ENCODE results near the gene KCNN4.
"Not testable (repeated sequence)": the region's sequence is repeated elsewhere in the genome, so short reads cannot be mapped to it uniquely, and the experiment has no call there.

The KCNN4 gene

GRCh38 chr19:43780706-43781525 lies at the start of gene KCNN4:
Gene KCNN4 (minus strand): TSS chr19:43780973. CDS start chr19:43780861, 112 bp downstream.
- DNase-seq (ENCODE audit: low read depth in 3 of 3): peak in 2 of 3 experiments; percentile 58 to 79

DNA sequence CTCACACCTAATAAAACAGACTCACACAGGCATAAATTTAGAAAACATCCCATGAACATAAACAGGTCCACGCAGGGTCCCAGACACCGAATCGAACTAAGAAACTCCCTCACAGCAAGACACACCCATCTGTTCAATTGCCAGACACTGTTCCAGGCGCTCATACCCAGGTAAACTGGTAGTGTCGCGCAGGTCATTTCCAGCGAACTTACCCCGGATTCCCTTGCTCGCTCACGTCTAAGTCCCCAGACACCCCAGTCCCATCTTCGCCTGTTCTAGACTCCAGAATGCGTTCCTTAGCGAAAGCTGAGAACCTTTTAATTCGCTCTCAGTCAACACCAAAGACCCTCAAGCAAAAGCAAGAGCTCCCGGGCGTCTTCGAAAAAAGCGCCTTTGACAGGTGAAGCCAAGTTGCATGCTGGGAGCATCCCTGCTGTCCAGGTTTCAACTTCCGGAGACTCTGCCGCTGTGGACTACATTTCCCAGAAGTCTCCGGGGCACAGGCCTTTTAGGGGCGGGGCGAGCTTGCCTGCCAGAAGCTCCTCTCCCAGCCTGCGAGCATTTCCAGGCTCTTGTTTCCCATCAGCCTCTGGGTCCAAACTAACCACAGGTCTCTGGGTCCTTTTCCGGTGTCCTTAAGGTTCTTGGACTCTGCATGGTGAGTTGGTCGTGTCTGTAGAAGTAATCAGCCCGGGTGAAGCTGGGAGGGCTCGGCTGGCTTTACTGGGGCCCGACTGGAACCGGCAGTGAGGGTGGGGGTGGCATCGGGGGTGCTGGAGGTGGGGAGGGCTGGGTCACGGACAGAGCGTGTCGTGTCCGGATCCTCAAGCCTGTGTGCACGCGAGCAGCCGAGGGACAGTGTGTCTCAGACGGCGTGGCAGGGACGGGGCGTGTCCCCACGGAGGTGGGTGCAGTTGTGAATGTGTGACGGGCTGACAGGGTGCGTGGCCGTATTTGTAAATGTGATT lies 46.3 kb upstream of the KCNN4 start, which contains the start of gene ZNF283:
Gene ZNF283, plus strand, starts transcription at position 535 of the 968 bp plus-strand sequence. CDS start 6,184 bp downstream, outside the sequence.
- DNase-seq (ENCODE audit: low read depth in 3 of 3): peak; percentile 71 to 84 (median 76)

- DNase-seq (ENCODE audit: low read depth in 3 of 3): not testable (repeated sequence)
These were observed 43.8 kb upstream of the KCNN4 start for GRCh38 chr19:43824572-43824971.

DNA sequence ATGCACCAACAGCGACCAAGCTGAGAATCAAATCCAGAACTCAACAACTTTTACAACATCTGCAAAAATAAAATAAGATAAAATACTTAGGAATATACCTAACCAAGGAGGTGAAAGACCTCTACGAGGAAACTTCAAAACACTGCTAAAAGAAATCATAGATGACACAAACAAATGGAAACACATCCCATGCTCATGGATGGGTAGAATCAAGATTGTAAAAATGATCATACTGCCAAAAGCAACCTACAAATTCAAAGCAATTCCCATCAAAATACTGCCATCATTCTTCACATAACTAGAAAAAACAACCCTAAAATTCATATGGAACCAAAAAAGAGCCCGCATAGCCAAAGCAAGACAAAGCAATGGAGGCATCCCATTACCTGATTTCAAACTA lies 43.1 kb upstream of the KCNN4 start:
- DNase-seq (ENCODE audit: low read depth in 3 of 3): not testable (repeated sequence)

- no peak for DNase-seq (ENCODE audit: low read depth in 3 of 3)
These were observed 40.1 kb upstream of the KCNN4 start for GRCh38 chr19:43820884-43821215.

DNA sequence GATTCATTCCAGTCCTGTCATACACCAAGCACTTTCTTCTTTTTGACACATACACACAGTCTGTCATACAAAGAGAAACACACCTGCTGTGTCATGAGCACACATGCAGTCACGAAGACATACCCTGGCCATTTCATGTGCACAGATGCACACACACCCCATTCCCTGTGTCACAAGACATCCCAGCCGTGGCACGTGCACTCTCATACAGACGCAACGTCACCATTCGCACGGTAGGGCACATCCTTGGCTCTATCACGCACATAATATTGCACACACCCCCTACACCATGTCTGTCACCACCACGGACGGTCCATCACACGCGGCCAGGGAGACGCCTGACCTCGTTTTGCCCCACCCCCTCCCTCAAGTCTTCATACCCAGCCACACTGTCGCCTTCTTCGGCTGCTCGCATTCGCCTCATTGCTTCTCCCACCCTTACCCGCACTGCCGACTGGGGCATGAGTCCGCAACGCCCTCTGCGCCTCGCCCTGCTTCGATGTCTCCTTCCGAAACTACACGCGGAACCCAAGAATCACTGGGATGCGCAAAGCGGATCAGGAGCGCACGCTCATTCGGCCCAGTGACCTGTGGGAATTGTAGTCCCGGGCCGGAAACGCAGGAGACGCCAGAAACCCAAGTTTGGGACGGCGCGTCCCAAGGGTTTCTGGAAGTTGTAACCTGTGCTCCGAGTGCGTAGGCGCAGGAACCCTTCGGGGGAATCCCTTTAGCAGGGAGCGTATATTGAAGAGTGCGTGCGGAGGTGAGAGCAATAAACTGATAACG lies 39.5 kb upstream of the KCNN4 start:
- peak in 1 of 3 experiments; percentile 39 for DNase-seq (ENCODE audit: low read depth in 3 of 3)

- no peak for DNase-seq (ENCODE audit: low read depth in 3 of 3)
These were observed 37.7 kb upstream of the KCNN4 start for GRCh38 chr19:43818500-43818899.

GRCh38 chr19:43817454-43817853 lies 36.7 kb upstream of the KCNN4 start:
- not testable (repeated sequence) for DNase-seq (ENCODE audit: low read depth in 3 of 3)

GRCh38 chr19:43814663-43815352 lies 34.0 kb upstream of the KCNN4 start:
- no peak for DNase-seq (ENCODE audit: low read depth in 3 of 3)

DNA sequence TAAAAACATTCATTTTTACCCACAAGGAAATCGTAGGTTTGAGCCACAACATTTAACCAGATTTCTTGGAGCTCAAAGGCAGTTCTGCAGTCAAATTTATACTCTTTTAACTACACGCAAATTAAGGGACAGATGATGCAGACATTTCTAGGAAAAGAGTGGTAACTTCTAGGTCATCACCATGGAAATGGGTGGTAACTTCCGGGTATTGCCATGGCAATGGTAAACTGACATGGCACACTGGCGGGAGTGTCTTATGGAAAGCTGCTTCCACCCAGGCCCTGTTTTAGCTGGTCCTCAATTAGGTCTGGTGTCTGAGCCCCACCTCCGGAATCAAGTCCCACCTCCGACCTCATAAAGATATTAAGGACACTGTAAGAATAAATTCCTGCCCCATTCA lies 31.9 kb upstream of the KCNN4 start:
- DNase-seq (ENCODE audit: low read depth in 3 of 3): no peak

GRCh38 chr19:43812259-43812658 lies 31.5 kb upstream of the KCNN4 start:
- DNase-seq (ENCODE audit: low read depth in 3 of 3): no peak

- DNase-seq (ENCODE audit: low read depth in 3 of 3): no peak
These were observed 31.1 kb upstream of the KCNN4 start for GRCh38 chr19:43811837-43812236.

DNA sequence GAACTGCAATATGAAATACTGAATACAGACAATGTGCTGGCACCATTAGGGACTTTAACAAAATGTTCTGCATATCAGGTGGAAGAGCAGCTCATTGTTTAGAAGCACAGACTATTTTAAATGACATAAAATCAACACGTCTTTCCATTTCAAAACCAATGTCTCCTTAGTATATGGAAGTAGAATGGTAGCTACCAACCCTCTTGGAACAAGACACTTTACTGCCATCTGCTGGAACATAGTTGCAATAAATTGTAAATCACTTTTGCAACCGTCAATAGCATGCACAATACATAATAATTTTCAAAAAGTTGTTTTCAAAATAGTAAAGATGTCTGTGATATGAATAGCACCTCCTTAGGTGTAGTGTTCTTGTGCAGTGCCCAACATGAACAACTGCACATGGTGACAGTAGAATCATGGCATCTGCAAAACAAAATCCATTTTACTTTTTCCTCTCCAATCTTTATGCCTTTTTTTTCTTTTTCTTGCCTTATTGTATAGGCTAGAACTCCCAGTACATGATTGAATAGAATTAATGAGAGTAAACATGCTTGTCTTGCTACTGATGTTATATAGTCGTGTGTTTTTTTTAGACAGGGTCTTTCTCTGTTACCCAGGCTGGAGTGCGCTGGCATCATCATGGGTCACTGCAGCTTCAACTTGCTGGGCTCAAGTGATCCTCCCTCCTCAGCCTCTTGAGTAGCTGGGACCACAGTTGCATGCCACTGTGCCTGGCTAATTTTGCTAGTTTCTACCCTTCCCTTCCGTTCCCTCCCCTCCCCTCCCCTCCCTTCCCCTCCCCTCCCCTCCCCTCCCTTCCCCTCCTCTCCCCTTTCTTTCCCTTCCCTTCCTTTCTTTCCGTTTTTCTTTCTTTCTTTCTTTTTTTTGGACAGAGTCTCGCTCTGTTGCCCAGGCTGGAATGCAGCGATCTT lies 29.3 kb upstream of the KCNN4 start:
- no peak for DNase-seq (ENCODE audit: low read depth in 3 of 3)

DNA sequence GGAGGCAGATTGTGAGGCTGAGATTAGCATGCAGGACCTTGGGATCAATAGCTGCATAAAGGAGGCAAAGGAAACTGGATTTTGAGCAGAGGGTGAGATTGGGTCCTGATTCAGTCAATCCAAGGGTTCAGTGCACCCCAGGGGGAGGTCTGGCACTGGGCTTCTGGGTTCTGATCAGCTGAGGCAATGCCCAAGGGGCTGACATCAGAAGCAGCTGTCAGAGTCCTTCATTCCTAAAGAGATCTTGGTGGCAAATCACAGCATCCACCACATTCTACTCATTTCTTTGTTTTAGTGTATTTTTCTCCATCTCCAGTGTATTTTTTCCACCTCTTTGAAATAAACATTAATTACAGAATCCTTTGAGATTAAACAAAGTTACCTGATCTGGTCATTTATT lies 26.9 kb upstream of the KCNN4 start:
- DNase-seq (ENCODE audit: low read depth in 3 of 3): no peak

DNA sequence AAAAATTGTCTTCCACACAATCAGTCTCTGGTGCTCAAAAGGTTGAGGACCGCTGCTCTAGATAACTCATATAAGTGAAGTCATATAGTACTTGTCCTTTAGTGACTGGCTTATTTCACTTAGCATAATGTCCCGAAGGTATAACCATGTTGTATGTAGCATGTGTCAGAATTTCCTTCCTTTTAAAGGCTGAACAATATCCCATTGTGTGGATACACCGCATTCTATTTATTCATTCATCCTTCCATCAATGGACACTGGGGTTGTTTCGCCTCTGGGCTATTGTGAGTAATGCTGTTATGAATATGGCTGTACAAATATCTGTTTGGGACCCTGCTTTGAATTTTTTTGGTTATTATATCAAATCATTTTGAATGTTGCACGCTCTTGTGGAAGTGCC lies 26.1 kb upstream of the KCNN4 start:
- no peak for DNase-seq (ENCODE audit: low read depth in 3 of 3)

DNA sequence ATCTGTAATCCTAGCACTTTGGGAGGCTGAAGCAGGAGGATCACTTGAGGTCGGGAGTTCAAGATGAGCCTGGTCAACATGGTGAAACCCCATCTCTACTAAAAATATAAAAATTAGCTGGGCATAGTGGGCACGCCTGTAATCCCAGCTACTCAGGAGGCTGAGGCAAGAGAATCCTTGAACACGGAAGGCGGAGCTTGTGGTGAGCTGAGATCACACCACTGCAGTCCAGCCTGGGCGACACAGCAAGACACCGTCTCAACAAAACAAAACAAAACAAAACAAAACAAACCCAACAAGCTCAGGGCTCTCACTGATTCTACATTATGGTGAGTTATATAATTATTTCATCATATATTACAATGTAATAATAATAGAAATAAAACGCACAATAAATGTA lies 25.6 kb upstream of the KCNN4 start:
- not testable (repeated sequence) for DNase-seq (ENCODE audit: low read depth in 3 of 3)

- DNase-seq (ENCODE audit: low read depth in 3 of 3): no peak
These were observed 23.7 kb upstream of the KCNN4 start for GRCh38 chr19:43804432-43804831.

DNA sequence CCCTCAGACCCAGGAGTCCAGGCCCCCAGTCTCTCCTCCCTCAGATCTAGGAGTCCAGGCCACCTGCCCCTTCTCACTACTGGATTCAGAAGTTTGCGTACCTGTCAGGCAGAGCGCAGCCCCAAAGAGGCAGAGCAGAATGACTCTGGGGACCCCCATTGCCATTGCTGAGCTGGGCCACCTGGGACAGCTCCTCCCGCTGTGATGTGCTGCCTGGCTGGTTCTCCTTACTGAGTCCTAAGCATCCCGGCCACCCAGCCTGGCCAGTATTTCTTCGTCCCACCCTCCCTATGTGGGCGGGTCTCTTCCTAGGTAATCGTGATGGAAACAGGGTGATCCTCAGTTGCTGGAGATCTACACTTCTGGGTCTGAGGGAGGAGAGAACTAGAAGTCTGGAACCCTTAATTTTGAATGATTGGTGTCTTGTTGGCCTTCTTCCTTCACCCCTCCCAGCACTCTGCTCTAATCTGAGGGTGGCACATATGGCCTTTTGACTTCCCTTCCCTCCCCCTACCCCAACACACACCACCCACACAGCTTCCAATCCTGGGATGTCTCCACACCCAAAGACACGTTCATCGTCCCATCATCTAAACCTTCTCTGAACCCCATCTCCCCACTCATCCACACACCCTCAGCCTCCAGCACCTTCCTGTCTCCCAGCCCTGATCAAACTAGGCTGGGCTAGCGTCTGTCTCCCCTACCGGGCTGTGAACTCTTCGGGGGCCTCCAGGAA lies 21.6 kb upstream of the KCNN4 start, which contains the start of gene LYPD5:
Gene LYPD5, minus strand, starts transcription at position 232 of the 736 bp plus-strand sequence. Its CDS starts 67 bp downstream, at position 165.
- no peak for DNase-seq (ENCODE audit: low read depth in 3 of 3)

- no peak for DNase-seq (ENCODE audit: low read depth in 3 of 3)
These were observed 18.8 kb upstream of the KCNN4 start for GRCh38 chr19:43799502-43800142.

All from stimulated activated CD4-positive, alpha-beta T cell treated with anti-CD3 and anti-CD28 coated beads, TNF-alpha, amount 100 ng/mL, for 24 hours (primary cell).